ENCODE results near the gene CLSTN1.

CLSTN1 gene

GRCh38 chr1:9710037-9710436 lies 113.7 kb downstream of the CLSTN1 start:
- no peak for DNase-seq

GRCh38 chr1:9706178-9706577 lies 117.6 kb downstream of the CLSTN1 start:
- DNase-seq = no peak

DNA sequence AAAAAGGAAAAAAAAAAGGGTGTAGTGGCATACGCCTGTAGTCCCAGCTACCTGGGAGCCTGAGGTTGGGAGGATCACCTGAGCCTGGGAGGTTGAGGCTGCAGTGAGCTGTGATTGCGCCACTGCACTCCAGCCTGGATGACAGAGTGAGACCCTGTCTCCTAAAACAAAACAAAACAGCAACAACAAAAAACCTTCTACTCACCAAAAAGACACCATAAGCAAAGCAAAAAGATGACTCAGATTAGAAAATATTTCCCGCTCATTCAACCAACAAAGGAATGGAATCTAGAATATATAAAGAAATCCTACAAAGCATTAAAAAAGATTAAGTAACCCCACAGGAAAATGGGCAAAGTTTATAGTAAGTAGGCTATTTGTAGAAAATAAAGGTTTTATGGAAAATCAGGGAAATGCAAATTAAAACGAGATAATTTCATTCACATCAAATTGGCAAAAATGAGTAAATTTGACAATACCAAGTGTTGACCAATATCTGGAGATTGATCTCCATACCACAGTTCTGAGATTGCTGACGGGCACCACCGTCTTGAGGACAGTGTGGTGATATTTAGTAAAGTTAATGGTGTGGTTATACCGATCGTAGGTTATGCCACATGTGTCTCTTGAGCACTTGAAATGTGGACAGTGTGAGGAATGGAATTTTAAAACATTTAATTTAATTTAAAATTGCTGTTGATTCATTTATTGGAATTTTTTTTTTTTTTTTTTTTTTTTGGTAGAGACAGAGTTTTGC lies 118.2 kb downstream of the CLSTN1 start:
- peak; percentile 62 for DNase-seq

DNA sequence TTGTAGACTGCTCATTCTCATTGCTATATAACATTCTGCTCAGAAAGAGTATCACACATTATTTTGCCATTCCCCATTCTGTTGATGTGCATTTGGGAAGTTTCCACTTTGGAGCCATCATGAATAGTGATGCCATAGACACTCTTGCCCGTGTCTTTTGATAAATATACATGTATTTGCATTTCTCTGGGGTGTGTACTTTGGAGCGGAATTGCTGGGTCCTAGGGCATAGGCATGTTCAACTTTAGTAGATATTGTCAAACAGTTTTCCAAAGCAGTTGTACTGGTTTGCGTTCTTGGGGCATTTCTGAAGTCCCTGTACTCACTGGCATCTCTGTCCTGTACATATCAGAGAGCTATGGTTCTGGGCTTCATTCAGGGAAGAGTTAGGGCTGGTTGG lies 120.1 kb downstream of the CLSTN1 start:
- no peak for DNase-seq

GRCh38 chr1:9703165-9703509 lies 120.6 kb downstream of the CLSTN1 start:
- DNase-seq = no peak

DNA sequence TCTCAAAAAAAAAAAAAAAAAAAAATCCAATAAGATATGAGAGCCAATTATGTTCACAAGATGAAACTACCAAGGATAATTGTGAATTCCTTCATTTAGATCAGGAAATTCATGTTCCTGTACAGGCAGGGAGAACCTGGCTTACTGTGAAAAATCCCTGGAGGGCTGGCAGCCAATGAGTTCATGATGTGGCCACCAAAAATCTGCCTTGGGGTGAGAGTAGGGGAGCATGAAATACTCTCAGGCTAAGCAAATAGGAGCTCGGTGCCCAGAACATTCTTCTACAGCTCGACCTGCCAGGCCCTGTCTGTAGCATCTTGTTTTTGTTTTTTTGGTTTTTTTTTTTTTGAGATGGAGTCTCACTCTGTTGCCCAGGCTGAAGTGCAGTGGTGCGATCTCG lies 122.1 kb downstream of the CLSTN1 start:
- no peak for DNase-seq

DNA sequence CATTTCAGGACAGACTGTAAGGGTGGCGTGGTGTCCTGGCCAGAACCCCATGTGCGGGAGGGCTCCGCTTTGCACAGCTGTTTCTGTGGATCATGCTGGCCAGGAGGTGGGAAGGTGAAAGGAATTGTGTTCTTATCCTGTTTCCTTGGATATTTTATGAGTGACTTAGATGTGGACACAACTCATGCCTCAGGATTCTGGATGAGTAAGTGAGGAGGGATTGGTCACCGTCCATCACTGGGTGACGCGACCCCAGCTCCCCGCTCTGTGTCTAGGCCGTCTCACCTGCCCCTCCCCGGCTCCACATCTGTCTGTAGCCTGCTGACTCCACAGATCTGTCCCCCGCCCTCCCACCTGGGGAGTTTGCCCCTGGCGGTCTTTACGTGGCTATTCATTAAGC lies 123.4 kb downstream of the CLSTN1 start:
- peak; percentile 80 for DNase-seq

- no peak for DNase-seq
Measured at GRCh38 chr1:9699361-9699760, 124.4 kb downstream of the CLSTN1 start.

- DNase-seq = no peak
Measured at GRCh38 chr1:9696793-9697192, 127.0 kb downstream of the CLSTN1 start.

GRCh38 chr1:9691691-9692090 lies 132.1 kb downstream of the CLSTN1 start:
- DNase-seq = peak; percentile 33

GRCh38 chr1:9691108-9691445 lies 132.7 kb downstream of the CLSTN1 start:
- DNase-seq = peak; percentile 35

DNA sequence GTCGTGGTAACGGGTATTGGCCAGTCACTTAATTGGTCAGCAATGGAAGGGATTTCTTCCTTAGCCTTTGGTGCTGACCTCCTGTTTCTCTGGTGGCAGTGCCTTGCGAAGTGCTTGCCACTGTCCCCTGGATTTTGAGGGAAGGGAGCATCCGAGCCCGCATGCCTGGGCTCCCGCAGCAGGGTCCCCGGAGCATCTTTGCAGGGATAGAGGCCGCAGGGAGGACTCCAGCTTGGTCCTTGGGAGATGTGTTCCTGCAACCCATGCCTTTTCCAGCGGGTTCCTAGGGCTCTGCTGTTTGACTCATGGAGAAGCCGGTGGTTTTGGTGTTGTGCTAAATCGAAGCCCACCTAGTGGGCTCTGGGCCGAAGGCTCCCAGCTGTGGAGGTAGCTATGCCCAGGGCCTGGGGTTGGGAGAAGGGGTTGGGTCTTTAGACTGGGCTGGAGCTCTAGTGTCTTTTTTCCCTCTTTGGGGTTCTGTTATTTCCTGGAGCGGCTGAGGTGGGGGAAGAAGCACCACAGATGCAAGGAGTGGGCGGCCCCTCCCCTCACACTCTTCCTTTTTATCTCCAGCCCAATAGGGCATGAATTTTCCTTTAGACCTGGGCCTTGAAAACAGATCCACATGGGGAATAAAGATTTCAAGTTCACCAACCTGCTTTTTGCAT lies 133.2 kb downstream of the CLSTN1 start:
- no peak for DNase-seq

DNA sequence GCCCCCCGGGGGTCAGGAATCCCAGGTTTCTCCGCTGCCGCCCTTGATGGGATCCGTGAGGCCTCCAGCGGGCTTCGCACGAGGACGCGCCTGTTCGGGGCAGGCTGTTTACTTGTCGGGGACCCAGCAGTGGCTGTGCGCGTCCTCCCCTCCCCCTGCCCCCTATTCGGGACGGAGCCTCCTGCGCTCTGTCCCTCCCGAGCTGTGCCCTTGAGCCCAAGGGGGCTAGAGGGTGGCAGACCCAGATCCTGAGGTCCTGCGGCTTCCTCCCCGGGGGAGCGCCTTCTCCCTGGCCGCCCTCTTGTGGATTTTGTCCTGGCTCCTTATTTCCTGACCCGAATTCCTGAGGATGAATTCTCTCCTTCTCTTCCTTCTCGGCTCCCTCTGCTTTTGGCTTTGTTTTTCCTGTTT lies 133.8 kb downstream of the CLSTN1 start:
- peak; percentile 17 for DNase-seq

- peak; percentile 72 for DNase-seq
Measured at GRCh38 chr1:9689011-9689706, 134.6 kb downstream of the CLSTN1 start.

DNA sequence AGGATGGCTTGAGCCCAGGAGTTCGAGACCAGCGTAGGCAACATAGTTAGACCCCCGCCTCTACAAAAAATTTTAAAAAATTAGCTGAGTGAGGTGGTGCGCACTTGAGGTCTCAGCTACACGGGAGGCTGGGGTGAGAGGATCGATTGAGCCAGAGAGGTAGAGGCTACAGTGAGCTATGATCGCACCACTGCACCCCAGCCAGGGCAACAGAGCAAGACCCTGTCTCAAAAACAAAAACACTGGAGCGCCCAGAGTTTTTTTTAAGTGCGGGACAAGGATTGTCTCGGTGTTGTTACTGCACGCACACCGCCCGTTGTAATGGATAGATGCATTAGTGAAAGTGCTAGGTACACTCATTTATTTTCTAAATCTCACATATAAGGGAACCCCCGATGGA lies 135.2 kb downstream of the CLSTN1 start:
- DNase-seq = no peak

GRCh38 chr1:9687874-9688582 lies 135.7 kb downstream of the CLSTN1 start:
- peak; percentile 19 for DNase-seq

DNA sequence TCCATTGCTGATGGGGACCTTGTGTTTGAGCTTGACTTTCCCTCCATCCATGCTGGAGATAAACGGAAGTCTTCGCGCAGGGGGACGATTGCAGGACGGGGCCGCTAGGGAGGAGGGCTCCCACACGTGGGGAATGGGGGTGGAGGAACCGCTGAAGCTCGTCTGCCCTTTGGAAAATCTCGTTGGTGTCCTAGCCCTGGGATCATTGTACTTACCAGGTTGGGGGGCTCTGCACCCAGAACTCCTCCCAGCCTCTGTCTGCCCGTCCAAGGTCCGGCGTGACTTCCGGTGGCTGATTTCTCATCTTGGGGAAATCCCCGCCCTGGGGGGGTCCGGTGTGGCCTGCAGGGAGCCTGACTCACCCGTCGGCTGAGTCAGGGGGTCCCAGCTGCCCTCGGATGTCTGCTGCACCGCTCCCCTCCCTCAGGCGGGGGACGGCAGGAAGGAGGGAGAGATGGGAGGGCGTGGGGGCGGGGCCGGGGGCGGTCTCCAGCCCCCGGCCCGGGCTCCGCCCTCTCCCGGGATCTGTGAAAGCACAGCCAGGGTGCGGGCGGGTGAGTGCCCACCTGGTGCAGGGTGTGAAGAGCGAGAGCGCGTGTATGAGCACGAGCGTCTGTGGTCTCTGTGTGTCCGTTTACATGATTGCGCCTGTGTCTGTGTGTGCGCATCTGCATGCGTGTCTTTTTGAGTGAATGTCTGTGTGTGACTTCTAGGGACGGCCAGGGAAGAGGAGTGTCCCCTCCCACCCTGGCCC lies 136.5 kb downstream of the CLSTN1 start:
- peak; percentile 84 for DNase-seq

DNA sequence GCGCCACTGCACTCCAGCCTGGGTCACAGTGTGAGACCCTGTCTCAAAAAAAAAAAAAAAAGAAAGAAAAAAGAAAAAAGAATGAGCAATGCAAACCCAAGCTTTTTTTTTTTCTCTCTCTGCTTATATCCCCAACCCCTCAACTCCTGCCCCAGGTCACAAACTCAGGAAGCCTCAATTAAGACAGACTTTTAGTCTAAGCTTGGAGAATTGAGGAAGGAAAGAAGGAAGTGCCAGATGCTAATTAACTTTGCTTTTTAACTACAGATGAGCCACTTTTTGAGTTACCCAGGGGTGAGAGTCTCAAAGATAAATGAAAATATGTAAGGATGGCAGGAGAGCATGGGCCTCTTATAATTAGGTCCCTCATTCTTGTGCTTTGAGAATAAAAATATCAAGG lies 139.0 kb downstream of the CLSTN1 start:
- no peak for DNase-seq

DNA sequence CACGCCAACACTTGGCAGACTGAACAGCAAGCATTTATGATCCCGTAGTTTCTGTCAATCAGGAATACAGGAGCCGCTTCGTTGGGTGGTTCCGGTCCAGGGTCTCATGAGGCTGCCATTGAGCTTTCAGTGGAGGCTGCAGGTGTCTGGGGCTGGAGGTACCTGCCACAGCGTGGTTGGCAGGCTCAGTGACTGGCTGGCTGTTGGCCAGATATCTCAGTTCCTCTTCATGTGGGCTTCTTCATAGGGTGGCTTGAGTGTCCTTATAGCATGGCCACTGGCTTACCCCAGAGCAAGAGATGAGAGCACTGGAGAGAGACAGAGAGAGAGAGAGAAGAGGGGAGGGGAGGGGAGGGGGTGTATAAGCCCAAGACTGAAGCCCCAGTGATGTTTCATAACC lies 142.9 kb downstream of the CLSTN1 start:
- DNase-seq = no peak

GRCh38 chr1:9680091-9680490 lies 143.7 kb downstream of the CLSTN1 start:
- DNase-seq = no peak
